ENCODE data around the gene PACSIN3.
A peak's percentile ranks its signal among the peaks of the same experiment; 100 is the strongest.

Gene PACSIN3

GRCh38 chr11:47186076-47186699 lies at the start of gene PACSIN3:
Gene PACSIN3, minus strand, starts transcription at chr11:47186434. Its CDS starts 3,707 bp downstream, at chr11:47182727.
- no peak for DNase-seq (ENCODE audit: low spot score in 2 of 2)
- Mint-ChIP-seq H3K27me3 (peaks cover 33% of the 10 kb centered on the region), H3K9me3 (no peaks in the 10 kb centered on the region), H3K4me1 (no peaks in the 10 kb centered on the region), H3K4me3 (peak within 1 kb of the TSS; percentile 68), H3K36me3 (ENCODE audit: insufficient read depth) (no peaks in the 10 kb centered on the region), H3K27ac (ENCODE audit: low read depth) (no peak within 1 kb of the TSS)
- peak; percentile 64 for ATAC-seq (replicated peaks; ENCODE audit: extremely low read depth, poor library complexity, severe bottlenecking)

- Mint-ChIP-seq H3K4me3 (peak overlapping the region; percentile 52), H3K9me3 (no peaks in the 10 kb centered on the region), H3K27ac (ENCODE audit: low read depth) (peak overlapping the region; percentile 87), H3K27me3 (no peaks in the 10 kb centered on the region), H3K4me1 (peaks cover 10% of the 10 kb centered on the region), H3K36me3 (ENCODE audit: insufficient read depth) (peaks cover 27% of the 10 kb centered on the region)
- ATAC-seq (replicated peaks; ENCODE audit: extremely low read depth, poor library complexity, severe bottlenecking) = no peak
- no peak for DNase-seq (ENCODE audit: low spot score in 2 of 2)
Measured at GRCh38 chr11:47235163-47235562, 48.9 kb upstream of the PACSIN3 start.

- Mint-ChIP-seq H3K27me3 (no peaks in the 10 kb centered on the region), H3K9me3 (no peaks in the 10 kb centered on the region), H3K36me3 (ENCODE audit: insufficient read depth) (peaks cover 23% of the 10 kb centered on the region), H3K27ac (ENCODE audit: low read depth) (peak overlapping the region; percentile 87), H3K4me1 (peaks cover 10% of the 10 kb centered on the region), H3K4me3 (peak overlapping the region; percentile 52)
- DNase-seq (ENCODE audit: low spot score in 2 of 2) = peak; percentile 35 to 70
- peak; percentile 94 for ATAC-seq (replicated peaks; ENCODE audit: extremely low read depth, poor library complexity, severe bottlenecking)
Measured at GRCh38 chr11:47234669-47235100, 48.5 kb upstream of the PACSIN3 start.

- no peaks in the 10 kb centered on the region for H3K9me3 Mint-ChIP-seq
- no peaks in the 10 kb centered on the region for H3K27me3 Mint-ChIP-seq
- ATAC-seq (replicated peaks; ENCODE audit: extremely low read depth, poor library complexity, severe bottlenecking) (no peak), DNase-seq (ENCODE audit: low spot score in 2 of 2) (no peak)
- peak overlapping the region; percentile 87 for H3K27ac Mint-ChIP-seq (ENCODE audit: low read depth)
- H3K4me1 Mint-ChIP-seq = peaks cover 13% of the 10 kb centered on the region
- peak overlapping the region; percentile 52 for H3K4me3 Mint-ChIP-seq
- peaks cover 19% of the 10 kb centered on the region for H3K36me3 Mint-ChIP-seq (ENCODE audit: insufficient read depth)
Measured at GRCh38 chr11:47233989-47234668, 47.9 kb upstream of the PACSIN3 start.

- Mint-ChIP-seq H3K27me3 (no peaks in the 10 kb centered on the region), H3K27ac (ENCODE audit: low read depth) (no peak overlapping the region), H3K4me3 (no peak overlapping the region), H3K36me3 (ENCODE audit: insufficient read depth) (peaks cover 22% of the 10 kb centered on the region), H3K9me3 (no peaks in the 10 kb centered on the region), H3K4me1 (peaks cover 16% of the 10 kb centered on the region)
- DNase-seq (ENCODE audit: low spot score in 2 of 2) (no peak), ATAC-seq (replicated peaks; ENCODE audit: extremely low read depth, poor library complexity, severe bottlenecking) (no peak)
Measured at GRCh38 chr11:47233051-47233450, 46.8 kb upstream of the PACSIN3 start.

- no peak overlapping the region for H3K27ac Mint-ChIP-seq (ENCODE audit: low read depth)
- no peaks in the 10 kb centered on the region for H3K27me3 Mint-ChIP-seq
- H3K4me3 Mint-ChIP-seq = no peak overlapping the region
- no peaks in the 10 kb centered on the region for H3K9me3 Mint-ChIP-seq
- peaks cover 28% of the 10 kb centered on the region for H3K36me3 Mint-ChIP-seq (ENCODE audit: insufficient read depth)
- DNase-seq (ENCODE audit: low spot score in 2 of 2) (no peak), ATAC-seq (replicated peaks; ENCODE audit: extremely low read depth, poor library complexity, severe bottlenecking) (no peak)
- H3K4me1 Mint-ChIP-seq = peaks cover 11% of the 10 kb centered on the region
Measured at GRCh38 chr11:47229161-47229560, 42.9 kb upstream of the PACSIN3 start.

- H3K4me3 Mint-ChIP-seq = no peak overlapping the region
- H3K4me1 Mint-ChIP-seq = peaks cover 11% of the 10 kb centered on the region
- ATAC-seq (replicated peaks; ENCODE audit: extremely low read depth, poor library complexity, severe bottlenecking) = no peak
Measured at GRCh38 chr11:47225552-47226400, 39.5 kb upstream of the PACSIN3 start.

GRCh38 chr11:47222696-47223095 lies 36.5 kb upstream of the PACSIN3 start:
- DNase-seq (ENCODE audit: low spot score in 2 of 2) (no peak), ATAC-seq (replicated peaks; ENCODE audit: extremely low read depth, poor library complexity, severe bottlenecking) (no peak)
- no peaks in the 10 kb centered on the region for H3K27me3 Mint-ChIP-seq
- no peaks in the 10 kb centered on the region for H3K9me3 Mint-ChIP-seq
- peaks cover 20% of the 10 kb centered on the region for H3K4me1 Mint-ChIP-seq
- H3K4me3 Mint-ChIP-seq = no peak overlapping the region
- H3K27ac Mint-ChIP-seq (ENCODE audit: low read depth) = no peak overlapping the region
- H3K36me3 Mint-ChIP-seq (ENCODE audit: insufficient read depth) = peaks cover 37% of the 10 kb centered on the region

More at GRCh38 chr11:47225552-47226400, 39.5 kb upstream of the PACSIN3 start:
- no peaks in the 10 kb centered on the region for H3K27me3 Mint-ChIP-seq
- DNase-seq (ENCODE audit: low spot score in 2 of 2) = no peak
- H3K36me3 Mint-ChIP-seq (ENCODE audit: insufficient read depth) = peaks cover 37% of the 10 kb centered on the region
- H3K9me3 Mint-ChIP-seq = no peaks in the 10 kb centered on the region
- H3K27ac Mint-ChIP-seq (ENCODE audit: low read depth) = peak overlapping the region; percentile 41

- Mint-ChIP-seq H3K9me3 (no peaks in the 10 kb centered on the region), H3K4me3 (no peak overlapping the region), H3K27me3 (no peaks in the 10 kb centered on the region), H3K36me3 (ENCODE audit: insufficient read depth) (peaks cover 30% of the 10 kb centered on the region), H3K4me1 (peaks cover 32% of the 10 kb centered on the region), H3K27ac (ENCODE audit: low read depth) (no peak overlapping the region)
- DNase-seq (ENCODE audit: low spot score in 2 of 2) = no peak
- ATAC-seq (replicated peaks; ENCODE audit: extremely low read depth, poor library complexity, severe bottlenecking) = no peak
Measured at GRCh38 chr11:47220401-47220821, 34.2 kb upstream of the PACSIN3 start.

- Mint-ChIP-seq H3K4me3 (peak overlapping the region; percentile 97), H3K27ac (ENCODE audit: low read depth) (peak overlapping the region; percentile 99), H3K36me3 (ENCODE audit: insufficient read depth) (peaks cover 19% of the 10 kb centered on the region), H3K27me3 (no peaks in the 10 kb centered on the region), H3K9me3 (no peaks in the 10 kb centered on the region), H3K4me1 (peaks cover 41% of the 10 kb centered on the region)
- no peak for ATAC-seq (replicated peaks; ENCODE audit: extremely low read depth, poor library complexity, severe bottlenecking)
- DNase-seq (ENCODE audit: low spot score in 2 of 2) = no peak
Measured at GRCh38 chr11:47216121-47216798, 30.0 kb upstream of the PACSIN3 start.

GRCh38 chr11:47215366-47215910 lies 29.2 kb upstream of the PACSIN3 start:
- ATAC-seq (replicated peaks; ENCODE audit: extremely low read depth, poor library complexity, severe bottlenecking) (no peak), DNase-seq (ENCODE audit: low spot score in 2 of 2) (no peak)
- Mint-ChIP-seq H3K36me3 (ENCODE audit: insufficient read depth) (peaks cover 15% of the 10 kb centered on the region), H3K9me3 (no peaks in the 10 kb centered on the region), H3K27ac (ENCODE audit: low read depth) (peak overlapping the region; percentile 99), H3K27me3 (no peaks in the 10 kb centered on the region), H3K4me3 (peak overlapping the region; percentile 97), H3K4me1 (peaks cover 38% of the 10 kb centered on the region)

Data from central memory CD8-positive, alpha-beta T cell (primary cell).